HG02759 (cell line): ENCODE data around the gene CHST7.

Experiments used
- ATAC-seq: cut with Tn5 transposase; IDR thresholded peaks from one replicate; pipeline ENCODE4 v1.9.1; 2021; ENCODE audit warnings: mild to moderate bottlenecking, moderate library complexity; ENCODE audit not compliant: unreplicated experiment

CHST7 gene

DNA sequence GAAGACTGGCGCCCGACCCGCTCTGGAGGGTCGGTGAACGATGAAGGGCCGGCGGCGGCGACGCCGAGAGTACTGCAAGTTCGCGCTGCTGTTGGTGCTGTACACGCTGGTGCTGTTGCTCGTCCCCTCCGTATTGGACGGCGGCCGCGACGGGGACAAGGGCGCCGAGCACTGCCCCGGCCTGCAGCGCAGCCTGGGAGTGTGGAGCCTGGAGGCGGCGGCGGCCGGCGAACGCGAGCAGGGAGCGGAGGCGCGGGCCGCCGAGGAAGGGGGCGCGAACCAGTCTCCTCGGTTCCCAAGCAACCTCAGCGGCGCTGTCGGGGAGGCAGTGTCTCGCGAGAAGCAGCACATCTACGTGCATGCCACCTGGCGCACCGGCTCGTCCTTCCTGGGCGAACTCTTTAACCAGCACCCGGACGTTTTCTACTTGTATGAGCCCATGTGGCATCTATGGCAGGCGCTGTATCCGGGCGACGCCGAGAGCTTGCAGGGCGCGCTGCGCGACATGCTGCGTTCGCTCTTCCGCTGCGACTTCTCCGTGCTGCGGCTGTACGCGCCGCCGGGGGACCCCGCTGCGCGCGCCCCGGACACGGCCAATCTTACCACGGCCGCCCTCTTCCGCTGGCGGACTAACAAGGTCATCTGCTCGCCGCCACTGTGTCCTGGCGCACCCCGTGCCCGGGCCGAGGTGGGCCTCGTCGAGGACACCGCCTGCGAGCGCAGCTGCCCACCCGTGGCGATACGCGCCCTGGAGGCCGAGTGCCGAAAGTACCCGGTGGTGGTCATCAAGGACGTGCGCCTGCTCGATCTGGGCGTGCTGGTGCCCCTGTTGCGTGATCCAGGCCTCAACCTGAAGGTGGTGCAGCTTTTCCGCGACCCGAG, 568 bp downstream of the CHST7 start:
- peak; percentile 42 for ATAC-seq

DNA sequence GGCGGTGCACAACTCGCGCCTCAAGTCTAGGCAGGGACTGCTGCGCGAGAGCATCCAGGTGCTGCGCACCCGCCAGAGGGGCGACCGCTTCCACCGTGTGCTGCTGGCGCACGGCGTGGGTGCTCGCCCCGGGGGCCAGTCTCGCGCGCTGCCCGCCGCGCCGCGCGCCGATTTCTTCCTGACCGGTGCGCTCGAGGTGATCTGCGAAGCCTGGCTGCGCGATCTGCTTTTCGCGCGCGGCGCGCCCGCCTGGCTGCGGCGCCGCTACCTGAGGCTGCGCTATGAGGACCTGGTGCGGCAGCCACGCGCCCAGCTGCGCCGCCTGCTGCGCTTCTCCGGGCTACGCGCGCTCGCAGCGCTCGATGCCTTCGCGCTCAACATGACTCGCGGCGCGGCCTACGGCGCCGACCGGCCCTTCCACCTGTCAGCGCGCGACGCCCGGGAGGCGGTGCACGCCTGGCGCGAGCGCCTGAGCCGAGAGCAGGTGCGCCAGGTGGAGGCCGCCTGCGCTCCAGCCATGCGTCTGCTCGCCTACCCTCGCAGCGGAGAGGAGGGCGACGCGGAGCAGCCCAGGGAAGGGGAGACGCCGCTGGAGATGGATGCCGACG, 1.3 kb downstream of the CHST7 start:
- peak; percentile 20 for ATAC-seq

DNA sequence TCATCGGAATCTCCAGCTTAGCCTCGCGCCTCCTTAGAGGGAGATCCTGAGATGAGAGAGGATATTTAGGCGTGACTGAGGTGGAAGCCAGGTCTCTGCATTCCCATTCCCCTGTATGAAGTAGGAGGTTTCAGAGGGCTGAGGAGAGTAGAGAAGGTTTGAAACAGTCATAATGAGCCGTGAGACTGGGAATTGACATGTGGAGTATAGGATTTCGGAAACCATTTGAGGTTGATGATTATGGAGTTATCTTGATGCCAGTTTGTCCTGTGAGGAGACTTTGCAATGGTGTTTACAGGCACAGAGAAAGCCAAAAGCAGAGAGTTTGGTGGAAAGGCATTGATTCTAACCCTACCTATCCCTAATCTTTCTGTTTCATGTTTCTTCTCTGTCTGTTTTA, 2.0 kb downstream of the CHST7 start:
- no peak for ATAC-seq

DNA sequence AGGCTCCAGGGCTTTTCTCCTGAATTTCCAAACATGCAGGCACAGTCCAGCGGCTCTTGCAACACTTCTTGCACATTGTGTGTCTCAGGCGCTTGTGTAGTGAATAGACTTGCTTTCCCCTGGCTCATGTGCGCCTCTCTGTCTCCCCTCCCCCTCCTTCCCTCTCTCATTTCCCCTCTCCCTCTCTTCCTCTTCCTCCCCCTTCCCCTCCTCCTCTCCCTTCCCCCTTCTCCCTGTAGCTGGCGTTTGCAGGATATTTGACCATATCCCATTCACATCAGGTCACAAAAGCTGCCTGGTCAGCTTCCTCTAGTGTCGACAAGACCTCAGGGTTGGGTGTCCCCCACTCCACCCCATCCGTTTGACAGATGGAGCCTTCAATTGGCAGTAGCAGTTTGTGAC, 2.4 kb downstream of the CHST7 start:
- no peak for ATAC-seq

DNA sequence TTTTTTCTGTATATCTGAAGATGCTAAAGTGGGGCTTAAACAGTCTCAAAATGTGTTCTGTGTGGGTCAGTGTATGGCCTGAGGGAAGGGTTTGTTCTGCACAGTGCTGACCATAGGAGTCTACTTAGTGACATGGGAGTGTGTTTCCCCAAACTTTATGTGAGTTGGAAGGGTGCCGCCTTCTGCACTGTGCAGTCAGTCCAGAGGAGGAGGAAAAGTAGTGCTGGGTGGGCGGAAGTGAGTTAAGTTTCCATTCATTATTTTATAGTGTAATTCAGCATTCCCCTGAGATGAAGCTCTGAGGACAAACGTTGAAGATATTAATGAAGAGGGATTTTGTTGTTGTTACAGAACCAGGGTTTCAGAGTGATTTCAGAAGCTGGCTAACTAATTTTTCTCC, 2.9 kb downstream of the CHST7 start:
- ATAC-seq = no peak

DNA sequence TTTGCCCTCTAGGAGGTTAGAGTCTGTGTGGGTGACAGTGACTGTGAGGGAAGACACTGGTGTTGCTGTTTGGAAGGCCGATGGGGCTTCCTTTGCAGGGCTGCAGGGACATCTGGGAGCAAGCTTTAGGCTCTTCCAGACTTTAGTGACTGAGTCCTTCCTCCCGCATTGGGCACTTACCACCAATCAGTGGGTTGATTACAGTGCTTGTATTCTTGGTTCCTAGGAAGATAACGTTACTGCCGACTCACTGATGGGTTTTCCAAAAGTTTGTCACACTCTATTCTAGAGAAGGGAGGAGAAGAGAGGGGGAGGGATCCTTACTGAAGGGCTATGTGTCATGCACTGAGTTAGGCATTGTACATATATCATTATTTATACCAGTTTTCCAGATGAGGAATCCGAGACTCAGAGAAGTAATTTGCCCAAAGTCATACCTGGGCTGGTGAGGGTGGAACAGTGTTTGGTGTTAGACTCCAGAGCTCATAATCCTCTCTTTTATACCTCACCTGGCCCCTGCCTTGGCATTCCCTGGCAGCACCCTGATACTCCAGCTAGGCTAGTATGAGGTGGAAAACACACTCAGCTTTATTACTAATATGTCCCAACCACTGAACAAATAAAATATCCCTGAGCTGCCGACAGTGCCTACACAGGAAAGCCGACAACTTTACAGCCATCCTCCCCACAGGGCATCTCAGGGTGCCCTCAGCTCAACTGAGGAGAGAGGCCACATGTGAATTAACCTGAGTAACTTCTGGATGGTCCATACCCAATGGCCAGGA, 3.8 kb downstream of the CHST7 start:
- no peak for ATAC-seq

DNA sequence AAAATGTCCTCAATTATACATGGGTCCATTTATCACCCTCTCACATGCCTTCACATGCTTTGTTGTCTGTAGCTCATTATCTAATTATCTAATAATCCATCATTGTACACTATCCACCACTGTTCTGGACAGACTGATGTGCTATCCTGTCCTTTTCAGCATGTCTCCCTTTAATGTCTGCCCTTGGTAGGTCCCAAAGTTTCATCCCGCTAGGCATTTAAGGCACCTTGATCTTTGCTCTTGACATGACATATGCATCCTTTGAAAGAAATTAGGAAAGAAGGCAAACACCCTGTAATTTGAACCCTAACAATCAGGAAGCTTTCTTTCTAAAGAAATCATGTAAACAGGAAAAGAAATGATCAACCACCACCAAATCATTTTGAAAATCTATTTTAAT, 5.7 kb downstream of the CHST7 start:
- ATAC-seq = no peak

DNA sequence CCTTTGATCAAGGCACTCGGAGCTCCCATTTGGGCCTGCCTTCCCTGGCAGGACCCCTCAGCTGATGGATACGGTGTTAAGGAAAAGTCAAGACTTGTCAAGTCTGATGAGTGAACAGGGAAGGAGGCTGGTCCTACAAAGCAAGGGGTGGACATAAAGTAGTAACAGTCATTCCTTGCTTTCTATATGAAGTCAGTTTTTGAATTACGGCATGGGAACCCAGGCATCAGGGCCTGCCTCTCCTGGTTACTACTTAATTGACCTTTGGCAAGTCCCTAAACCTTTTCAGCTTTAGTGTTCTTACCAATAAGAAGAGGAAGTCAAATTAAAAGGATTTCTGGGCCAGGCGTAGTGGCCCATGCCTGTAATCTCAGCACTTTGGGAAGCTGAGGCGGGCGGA, 7.0 kb downstream of the CHST7 start:
- no peak for ATAC-seq

DNA sequence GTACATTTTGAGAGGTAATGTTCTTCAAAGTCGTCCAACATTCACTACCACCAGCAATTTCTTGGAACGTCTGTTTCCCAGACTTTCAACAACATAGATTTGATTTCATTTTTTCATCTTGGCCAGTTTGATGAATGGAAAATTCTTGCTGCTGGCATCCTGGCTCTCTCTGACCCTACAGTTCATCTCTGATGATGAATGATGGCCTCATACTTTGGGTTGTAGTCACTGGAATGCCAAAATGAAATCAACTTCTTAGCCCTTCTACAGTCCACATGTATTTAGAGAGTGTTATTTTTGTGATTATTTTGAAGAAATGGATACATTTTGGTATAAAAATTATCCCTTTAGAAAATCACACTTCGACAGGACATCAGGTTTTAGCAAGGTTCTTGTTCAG, 8.8 kb downstream of the CHST7 start:
- no peak for ATAC-seq

DNA sequence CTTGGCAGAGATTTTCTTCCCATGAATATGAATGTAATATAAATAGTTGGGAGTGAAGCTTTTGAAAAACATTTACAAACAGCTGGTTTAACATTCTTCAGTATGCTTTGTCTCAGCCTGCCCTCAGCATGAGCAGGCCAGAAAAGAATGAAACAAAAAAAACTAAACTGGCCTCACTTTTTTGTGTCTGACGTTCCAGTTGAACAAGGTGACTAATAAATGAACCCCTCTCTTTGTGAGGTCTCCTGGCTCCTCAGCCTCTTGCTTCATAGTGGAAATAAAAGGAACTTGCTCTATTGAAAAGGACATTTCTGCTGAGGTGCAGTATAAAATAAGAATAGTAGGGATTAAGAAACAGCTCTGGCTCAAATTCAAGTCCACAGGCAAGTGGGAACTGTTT, 9.4 kb downstream of the CHST7 start:
- ATAC-seq = no peak

DNA sequence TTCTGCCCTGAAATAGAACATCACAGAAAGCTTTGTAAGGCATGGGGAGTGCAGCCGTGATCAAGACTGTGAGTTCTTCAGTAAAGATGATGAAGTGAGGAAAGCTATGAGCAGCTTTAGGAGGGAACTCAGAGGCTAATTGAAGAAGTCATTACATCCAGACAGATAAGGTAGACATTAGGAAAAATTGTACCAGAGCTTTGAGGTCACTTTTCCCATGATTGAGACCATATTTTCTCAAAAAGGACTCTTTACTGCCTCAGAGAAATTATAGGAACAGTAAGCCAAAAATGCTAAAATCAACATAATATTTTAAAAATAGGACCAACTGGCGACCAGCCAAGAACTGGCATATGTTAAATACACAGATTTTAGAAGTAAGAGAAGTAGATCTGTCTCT, 11.2 kb downstream of the CHST7 start:
- no peak for ATAC-seq

DNA sequence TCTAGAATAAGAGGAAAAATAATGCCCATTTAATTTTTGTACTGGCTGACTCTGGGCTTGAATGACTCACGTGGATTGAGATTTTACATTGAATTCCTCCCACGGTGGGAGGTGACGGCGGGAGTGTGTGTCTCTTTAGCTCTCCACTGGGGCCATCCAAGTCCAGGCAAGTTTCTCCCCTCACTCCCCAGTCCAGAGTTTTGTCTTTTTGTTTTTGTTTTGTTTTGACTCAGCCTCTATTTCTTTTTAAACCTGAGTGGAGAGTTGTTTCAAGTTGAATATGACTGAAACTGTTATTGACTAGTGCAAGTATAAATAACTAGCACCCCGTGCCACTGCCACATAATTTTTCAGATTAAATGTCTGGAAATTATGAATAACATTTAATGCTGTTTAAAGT, 13.6 kb downstream of the CHST7 start:
- ATAC-seq = peak; percentile 74

DNA sequence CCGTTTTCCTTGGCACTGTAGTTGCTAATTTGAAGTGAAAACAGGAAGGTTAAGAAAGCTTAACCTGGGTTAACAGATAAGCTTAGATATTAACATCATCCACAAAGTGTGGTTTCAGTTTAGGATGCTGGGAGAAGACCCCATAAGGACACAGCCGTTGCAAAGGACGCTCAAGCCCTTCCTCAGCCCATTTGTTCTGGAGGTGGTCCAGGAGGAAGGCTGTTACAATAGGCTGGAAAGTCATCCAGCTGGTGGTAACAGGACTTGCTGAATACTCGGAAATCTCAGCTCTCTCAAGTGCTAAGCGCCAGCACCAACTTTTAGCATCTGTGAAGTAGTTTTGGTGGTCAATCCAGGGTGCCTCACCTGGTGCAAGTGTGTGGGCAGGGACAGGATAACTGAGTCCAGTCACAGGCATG, 14.2 kb downstream of the CHST7 start:
- ATAC-seq = no peak

DNA sequence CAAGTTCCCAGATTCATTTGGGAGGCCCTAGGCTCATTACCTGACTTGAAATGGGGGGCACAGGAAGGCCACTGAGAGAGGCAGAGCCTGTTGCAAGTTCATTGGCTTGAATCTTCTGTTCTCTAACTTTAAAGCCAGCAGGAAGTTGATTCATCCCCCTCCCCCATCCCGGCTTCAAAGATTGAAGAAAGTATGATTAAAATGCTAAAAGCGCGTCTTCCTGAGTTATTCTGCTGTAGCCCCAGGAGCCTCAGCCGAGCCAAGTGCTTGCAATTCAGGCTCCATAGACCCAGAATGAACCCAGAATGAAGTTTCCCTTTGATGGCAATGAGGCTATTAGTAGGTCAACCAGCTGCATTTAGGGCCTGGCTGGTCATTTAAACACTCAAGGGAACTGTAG, 14.7 kb downstream of the CHST7 start:
- no peak for ATAC-seq

DNA sequence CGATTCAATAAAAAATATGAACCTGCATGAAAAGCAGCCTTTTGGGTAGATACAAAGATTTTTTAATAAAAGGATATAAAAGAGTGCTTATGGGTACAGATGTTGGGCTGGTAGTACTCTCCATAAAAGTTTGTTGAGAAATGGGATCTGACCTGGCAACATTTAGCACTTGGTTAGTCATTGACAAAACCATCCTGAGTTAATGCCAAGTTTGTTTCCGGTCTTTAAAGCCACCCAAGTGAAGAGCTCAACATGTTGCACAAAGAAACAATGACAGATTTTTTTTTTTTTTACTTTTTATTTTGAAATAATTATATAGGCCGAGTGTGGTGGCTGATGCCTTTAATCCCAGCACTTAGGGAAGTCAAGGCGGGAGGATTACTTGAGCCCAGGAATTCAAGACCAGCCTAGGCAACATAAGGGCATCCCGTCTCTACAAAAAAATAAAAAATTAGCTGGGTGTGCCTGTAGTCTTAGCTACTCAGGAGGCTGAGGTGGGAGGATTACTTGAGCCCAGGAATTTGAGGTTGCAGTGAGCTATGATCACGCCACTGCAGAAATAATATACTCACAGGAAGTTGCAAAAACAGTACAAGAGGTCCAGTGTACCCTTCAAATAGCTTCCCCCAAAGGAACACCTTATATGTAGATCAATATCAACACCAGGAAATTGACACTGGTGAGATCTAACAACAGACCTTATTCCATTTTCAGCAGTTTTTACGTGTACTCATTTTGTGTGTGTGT, 16.6 kb downstream of the CHST7 start:
- no peak for ATAC-seq

DNA sequence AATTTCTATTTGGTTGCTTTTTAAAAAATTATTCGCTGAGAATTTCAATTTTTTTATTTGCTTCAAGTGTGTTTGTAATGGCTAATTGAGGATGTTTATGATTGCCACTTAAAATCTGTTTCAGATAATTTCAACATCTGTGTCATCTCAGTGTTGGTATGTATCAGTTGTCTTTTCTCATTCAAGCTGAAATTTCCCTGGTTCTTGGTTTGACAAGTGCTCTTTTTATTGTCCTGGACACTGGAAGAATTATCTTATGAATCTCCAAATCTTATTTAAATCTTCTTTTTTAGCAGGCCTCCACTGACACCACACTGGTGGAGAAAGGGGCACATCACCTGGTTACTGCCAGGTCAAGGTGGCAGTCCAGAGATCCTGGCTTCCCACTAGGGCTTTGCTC, 21.5 kb downstream of the CHST7 start:
- ATAC-seq = no peak

DNA sequence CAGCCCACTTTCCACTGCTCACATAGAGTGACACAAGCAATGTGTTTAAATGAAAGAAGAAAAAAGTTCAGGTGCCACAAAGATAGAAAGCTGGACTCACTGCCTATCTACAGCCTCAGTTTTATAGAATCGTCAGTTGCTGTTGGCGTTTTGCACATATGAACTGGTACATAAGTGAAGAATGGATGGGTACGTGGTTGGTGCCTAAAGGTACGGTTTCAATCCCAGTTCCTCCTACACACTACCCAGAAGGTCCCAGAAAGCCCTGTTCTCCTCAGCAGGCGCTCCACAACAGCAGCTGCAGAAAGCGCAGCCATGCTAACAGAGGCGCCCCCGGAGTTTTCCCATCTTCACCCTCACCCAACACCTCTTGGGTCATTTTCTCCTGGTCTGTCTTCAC, 23.6 kb downstream of the CHST7 start:
- no peak for ATAC-seq

DNA sequence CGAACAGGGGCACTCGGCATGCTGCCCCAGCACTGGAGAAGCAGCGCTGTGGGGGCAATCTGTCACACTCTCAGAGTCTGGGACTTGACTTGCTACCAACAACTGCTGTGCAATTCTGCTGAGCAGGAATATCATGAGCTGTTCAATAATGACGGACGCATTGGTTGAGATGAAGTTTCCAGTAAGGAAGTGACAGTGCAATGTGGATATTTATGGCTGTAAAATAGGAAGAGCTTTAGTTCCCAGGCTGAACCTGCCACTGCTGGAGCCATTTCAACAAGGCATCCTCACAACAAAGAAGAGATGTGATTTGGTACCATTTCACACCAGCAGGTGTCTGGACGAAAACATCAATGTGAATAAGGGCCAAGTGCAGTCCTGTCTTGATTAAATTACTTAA, 24.2 kb downstream of the CHST7 start:
- no peak for ATAC-seq

DNA sequence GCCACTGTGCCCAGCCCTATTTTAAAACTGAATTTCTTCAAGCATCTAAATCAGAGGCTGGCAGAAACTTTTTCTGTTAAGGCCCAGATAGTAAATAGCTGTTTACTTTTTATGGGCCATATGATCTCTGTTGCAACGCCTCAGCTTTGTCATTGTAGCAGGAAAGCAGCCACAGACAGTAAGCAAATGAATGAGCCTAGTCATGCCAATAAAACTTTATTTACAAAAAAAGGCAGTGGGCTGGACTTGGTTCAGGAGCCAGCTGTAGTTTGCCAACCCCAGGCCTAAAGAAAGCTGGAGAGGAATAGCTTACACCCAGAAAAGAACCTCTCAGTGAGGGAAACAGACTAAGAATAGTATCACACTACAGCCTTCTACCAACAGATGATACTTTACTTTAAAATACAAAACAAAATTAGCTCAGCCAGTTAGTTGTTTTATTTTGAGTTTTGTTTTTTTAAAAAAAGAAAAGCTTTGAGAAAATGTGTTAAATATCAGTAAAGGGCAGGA, 25.5 kb downstream of the CHST7 start:
- ATAC-seq = no peak

DNA sequence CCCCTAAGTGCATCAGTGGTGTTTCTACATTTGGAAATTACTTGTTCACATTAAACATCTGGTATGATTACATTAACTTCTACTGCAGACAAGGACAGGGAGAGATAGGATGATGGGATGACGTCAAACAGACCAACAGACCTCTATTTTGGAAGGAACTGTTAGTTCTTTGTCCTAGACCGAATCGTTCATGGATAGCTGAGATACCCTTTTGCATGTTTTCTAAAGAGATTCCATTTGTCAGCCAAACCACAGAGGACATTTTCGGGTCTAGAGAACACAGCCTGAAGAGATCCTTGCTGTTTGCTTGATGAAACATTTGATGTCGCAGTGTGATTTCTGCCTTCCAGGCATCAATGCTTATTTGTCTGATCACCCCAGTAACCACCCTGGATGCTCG, 27.7 kb downstream of the CHST7 start:
- ATAC-seq = no peak
